NCI-H748 (cell line): Measurements from ENCODE around the gene EYA2.
A peak's percentile ranks its signal among the peaks of the same experiment; 100 is the strongest.

Experiments
- DNase-seq: peaks from one replicate; lab custom pipeline; 2025; ENCODE audit not compliant: unreplicated experiment; lab: John Stamatoyannopoulos, UW

EYA2 gene

DNA sequence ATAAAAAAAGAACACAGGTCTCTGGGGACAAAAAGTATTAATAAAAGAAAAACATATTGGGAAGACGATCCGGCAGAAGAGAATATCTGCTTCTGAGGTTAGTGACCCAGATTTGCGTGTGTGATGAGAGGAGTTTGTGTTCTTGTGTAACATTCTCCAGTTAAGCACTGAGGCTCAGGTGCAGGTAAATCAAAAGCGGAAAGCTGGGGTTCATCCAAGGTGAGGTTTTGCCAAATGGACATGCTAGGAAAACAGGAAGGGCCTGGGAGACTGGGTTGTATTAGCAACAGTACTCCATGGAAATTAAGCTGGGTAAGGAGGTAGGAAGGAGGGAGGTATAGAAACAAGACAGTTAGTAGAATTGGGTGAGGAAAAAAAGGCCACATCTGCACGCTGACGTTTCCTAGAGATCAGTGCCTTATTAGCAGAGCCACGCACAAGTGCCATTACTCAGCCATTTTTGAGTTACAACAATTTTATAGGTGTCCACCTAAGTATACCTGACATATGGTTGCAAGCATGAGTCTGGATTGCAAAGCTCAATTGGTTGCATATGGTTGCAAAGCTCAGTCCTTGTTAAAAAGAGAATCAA is 322.3 kb downstream of the EYA2 start:
- DNase-seq, result no peak

DNA sequence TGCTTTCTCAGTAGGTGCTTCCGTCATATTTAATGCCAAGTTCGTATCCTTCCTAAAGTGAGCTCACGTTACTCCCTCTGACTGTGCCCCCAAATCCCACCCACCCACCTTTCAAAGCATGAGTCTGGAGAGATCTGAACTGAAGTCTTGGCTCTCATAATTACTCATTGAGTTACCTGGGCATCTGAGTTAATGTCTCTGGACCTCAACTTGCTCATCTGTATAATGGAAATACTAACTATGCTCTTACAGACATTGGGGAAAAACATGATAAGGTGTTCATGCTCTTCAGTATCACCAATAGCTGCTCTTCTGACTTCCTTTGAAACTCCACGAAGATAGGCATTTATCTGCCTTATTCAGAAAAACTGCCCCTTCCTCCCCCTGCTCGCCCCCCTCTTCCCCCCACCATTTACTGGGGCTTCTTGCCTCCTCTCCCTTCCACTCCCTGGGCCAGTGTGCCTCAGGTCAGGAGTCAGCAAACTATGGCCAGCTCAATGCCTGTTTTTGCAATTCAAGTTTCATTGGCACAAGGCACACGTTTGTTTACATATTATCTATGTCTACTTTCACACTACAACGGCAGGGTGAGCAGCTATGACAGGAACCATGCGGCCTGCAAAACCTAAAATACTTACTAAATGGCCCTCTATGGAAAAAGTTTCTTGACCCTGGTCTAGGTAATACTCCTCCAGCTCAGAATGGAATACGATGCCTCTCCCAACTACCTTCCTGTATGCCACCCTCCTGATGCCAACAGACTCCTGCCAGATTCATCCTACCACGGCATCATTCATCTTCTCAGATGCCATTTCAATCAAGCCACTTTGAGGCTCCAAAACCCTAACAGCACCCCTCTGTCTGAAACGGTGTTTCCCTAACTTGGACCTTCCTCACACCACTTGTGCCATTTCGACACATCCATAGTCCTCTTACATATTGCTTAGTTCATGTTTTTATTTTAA is 323.1 kb downstream of the EYA2 start:
- no peak for DNase-seq

DNA sequence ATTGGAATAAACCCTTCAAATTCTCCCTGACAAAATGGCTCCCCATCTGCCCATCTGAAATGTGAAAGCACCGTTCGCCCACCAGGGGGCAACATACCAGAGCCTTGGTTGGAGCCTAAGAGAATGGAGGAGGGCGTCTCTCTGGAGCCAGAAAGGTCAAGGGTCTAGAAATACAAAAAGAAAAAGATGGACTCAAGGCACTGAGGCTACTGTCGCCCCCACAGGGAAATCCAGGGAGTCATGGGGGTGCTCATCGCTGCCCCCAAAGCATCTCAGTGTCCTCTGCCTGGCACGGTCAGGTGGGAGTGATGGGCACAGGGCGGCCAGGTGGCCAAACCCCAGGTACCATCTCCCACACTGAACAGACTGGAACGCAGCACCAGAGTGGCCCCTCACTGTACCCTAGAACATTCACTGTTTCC is 325.5 kb downstream of the EYA2 start:
- DNase-seq, result peak; percentile 39

DNA sequence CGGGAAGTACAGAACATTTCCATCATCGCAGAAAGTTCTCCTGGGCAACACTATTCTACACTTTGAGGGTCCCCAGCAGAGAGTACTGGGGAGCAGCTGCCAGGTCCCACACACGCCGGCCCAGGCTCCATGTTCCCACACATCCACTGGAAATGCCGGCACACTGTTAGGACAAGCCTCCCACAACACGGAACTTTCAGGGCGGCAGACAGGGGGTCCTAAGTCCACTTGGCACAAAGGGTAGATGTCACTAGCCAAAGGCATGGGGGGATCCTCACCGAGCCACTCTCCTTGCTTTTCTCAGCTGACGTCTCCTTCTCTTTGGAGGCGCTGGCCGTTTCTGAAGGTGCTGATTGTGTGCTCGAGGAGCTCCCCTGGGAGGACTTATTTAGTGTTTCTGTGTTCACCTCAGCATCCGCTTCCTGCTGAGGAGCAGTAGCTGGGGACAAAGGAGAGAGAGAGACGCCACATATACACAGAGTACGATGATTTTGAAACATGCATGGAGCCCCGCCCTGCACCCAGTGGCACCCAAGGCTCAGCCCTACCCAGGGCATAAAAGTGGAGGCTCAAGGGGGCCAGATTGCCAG is 326.5 kb downstream of the EYA2 start:
- no peak for DNase-seq

DNA sequence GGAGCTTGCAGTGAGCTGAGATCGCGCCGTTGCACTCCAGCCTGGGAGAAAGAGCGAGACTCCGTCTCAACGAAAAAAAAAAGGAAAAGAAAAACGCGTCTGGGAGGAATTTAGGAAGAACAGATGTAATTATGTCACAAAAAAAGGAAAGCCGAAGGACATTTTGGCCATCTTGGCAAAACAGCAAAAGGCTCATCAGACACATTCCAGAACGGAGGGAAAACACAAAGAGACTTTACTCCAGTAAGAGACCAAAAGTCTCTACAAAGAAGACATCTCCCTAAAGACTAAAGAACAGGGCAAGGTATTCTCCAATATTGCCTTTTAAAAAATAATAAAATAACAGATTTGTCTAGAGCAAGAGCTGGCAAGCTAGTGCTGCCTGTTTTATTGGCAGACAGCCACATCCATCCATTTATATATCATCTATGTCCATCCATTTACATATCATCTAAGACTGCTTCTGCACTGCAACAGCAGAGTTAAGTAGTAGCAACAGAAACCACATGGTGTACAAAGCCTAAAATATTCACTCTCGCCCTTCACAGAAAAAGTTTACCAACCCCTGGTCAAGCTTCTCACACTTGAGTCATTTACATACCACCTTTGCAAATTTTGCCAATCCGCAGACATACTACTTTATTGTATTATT is 328.0 kb downstream of the EYA2 start:
- DNase-seq, result no peak

DNA sequence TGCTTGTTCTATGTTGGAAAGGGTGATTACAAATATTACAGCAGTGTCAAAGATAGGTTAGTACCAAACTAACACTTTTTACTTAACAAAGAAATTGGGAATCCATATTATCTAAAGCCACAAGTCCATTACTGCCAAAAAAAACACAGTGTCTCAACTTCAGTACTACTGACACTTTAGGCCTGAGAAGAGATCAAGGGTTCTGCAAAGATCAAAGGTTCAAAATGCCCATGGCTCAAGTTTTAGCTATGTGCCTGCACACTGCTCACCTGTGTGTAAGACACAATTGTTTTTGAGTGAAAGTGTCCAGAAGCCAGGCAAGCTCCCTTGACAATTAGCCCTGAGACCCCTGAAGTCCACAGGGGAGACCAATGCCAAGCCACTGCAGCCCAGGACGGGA is 329.3 kb downstream of the EYA2 start:
- no peak for DNase-seq

DNA sequence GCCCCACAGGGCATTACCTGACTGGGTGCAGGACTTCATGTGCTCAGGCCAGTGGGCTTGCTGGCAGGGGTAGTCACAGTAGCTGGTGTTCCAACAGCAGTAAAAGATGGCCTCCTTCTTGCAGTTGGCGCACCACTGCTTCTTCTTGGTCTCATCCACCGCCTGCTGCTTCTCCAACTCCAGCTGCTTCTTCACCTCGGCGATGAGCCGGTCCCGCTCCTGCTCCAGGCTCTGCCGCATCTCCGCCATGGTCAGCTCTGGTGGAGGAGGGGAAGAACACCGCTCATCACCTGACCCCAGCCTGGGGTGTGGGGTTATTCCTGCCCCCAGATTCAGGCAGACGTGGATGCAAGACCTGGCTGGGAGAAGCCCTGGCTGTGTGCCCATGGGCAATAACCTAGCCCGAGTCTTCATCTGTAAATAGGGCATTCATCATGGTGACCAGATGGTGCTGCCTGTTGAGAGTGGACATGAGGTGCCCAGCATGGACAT is 329.7 kb downstream of the EYA2 start:
- no peak for DNase-seq

DNA sequence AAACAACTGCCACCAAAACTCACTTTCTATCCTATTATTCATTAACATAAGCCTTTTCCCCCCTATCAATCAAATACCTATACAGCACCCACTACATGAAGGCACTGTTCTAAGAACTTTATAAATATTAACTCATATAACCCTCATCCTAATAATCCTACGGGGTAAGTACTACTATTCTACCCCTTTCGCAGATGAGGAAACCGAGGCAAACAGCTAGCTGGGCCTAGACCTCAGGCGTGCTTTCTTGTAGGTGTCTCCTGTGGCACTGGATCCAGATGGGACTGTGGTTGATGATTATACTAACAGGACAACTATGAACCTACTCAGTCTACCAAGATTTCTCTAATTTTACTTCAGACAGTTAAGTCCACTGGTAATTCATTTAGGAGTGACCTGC is 330.2 kb downstream of the EYA2 start:
- DNase-seq, result no peak

DNA sequence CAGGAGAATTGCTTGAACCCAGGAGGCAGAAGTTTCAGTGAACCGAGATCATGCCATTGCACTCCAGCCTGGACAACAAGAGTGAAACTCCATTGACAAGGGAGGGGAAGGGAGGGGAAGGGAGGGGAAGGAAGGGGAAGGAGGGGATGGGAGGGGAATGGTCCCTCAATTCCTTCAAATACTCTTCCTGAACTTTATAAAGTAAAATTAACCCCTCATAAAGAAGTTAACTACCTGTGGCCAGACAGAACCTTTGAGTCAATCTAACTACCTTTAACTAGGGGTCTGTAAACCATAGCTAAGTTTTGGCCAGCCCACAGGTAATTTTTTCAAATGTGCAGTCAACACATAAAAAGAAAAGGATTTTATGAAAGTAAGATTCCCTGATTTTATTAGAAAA is 330.8 kb downstream of the EYA2 start:
- DNase-seq, result no peak

DNA sequence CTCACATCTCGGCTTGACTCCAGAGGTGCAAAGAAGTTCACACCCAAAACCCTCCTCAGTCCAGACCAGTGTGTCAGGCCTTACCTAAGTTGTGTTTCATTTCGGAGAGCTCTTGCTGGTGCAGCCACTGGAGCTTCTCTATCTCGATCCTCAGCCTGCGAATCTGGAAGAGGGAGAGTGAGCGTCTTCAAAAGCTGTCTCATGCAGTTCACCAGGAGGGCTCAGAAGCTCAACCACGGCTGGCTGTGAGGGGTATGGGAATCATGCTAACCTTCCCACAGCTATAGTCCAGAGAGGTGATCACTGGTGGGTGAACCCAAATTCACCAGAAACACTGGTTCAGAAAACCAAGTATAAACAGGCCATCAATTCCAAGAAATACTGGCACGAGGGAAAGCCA is 332.5 kb downstream of the EYA2 start:
- DNase-seq, result no peak

DNA sequence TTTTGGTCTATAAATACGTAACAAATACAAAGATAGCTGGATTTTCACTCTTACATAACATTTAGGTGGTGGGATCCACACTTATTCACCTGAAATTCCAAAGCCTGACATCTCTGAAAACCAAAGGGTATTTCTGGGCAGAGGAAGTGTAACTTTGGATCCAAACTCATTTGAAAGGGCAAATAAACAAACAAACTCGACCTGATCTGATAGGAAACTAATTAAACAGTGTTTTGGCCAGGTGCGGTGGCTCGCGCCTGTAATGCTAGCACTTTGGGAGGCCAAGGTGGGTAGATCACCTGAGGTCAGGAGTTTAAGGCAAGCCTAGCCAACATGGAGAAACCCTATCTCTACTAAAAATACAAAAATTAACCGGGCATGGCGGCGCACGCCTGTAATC is 332.9 kb downstream of the EYA2 start:
- no peak for DNase-seq

DNA sequence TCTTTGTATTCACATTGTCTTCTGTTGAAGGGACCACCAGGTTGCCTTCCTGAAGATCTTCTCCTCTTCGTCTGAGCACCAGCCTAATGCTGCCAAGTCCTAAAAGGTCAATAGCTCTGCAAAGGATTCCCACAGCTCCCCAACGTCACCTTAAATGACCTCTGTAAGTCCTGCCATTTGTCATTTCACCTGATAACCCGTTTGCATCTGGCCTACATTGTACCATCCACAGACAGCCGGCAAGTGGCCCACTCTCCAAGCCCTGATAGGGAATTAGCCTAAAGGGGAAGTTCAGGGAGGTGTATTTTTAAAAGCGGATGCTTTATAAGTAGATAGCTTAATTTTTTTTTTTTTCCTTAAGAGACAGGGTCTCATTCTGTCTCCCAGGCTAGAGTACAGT is 334.0 kb downstream of the EYA2 start:
- DNase-seq, result no peak

DNA sequence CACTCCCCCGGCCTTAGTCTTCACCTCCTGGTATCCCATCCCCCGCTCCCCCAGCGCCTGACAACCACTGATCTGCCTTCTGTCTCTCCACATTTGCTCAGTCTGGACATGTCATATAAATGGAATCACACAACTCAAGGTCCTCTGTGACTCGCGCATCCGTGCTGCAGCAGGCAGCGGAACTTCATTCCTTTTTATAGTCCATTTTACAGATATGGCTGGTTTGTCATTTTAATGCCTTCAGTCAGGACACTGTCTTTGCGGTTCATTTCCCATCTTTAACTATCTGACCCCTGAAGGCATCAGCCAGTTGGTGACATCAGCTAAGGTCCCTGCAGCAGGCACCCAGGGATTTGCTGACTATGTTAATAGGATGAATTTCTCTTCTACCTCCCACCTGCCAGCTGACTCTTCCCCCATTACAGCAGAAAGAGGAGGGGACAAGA is 336.2 kb downstream of the EYA2 start:
- DNase-seq, result no peak

DNA sequence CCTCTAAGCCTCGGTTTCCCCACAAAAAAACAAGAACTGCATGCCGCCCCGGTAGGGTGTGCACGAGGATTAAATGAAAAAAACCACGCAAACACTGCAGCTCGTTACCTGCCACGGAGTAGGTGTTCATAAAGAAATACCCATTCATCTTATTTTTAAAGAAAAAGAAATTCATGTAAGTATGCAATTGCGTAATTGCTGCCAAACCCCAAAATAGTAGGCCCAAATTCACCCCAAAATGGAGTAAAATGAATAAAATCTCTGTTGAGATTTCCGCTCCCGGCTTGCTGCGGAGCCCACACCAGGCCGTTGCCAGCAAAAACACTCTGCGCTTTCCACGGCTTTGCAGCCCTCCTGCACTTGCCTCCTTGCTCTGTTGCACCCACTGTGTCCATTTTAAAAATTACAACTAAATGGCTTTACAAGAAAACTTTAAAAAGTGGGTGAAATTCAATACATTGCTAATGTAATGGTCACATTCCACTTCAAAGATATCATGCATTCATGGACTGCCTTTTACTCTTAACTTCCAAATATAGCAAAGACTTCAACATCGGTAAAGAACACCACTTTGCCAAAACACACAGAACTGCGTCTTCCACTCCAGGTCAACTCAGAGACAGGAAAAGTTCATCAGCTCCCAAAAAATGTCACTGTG is 336.9 kb downstream of the EYA2 start:
- no peak for DNase-seq

DNA sequence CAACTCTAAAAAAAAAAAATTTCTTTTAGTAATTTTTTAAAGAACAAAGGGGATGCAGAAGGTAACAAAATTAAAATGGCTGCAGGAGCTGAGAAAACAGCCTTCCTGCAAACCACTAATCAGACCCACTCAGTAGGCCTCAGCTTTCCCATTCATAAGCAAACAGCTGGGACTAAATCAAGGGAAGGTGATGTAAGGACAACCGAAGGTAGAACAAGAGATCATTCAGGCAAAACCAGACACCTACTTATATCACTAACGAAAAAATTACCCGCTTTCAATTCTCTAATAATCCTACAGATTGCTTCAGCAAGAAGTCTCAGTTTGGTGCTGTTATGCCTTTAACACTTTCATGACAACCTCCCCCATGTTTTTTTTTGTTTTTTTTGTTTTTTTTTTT is 337.9 kb downstream of the EYA2 start:
- DNase-seq, result peak; percentile 3

DNA sequence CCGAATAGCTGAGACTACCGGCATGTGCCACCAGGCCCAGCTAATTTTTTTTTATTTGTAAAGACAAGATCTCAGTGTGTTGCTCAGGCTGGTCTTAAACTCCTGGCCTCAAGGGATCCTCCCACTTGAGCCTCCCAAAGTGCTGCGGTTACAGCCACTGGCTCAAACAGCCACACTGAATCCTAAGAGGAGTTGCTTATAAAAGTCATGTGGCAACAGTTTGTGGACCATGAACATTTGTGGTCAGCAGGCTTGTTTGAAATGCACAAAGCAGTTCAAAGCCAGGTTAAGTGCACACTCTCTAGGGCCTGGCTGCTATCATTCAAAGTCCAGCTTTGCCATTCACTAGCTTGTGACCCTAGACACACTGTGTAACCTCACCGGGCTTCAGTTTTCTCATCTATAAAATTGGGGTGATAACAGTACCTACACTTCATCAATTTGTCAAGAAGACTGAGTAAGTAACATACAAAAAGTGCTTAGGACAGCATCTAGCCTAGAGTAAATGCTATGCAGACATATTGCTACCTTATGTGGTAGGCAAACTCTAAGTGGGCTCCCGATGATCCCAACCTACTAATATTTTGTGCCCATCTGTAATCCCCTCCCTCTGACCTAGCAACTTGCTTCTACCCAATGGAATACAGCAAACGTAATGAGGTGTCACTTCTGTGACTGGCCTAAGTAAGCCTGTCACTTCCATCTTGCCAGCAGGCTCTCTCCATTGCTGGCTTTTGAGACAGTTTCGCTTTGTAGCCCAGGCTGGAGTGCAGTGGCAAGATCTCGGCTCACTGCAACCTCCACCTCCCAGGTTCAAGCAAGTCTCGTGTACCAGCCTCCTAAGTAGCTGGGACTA is 338.9 kb downstream of the EYA2 start:
- no peak for DNase-seq

DNA sequence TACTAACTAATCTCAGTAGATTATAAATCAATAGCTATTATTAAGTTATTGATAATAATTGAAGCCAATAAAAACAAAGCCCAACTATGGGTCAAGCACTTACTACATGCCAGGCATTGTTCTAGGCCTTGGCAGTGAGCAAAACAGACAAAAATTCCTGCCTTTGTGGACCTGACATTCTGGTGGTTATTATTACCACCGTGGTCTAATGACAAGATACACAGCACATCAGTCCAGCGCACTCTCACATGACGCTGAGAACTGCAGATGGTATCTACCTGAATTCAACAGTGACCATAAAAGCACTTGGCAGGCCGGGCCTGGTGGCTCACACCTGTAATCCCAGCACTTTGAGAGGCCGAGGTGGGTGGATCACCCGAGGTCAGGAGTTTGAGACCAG is 340.5 kb downstream of the EYA2 start:
- DNase-seq, result no peak

DNA sequence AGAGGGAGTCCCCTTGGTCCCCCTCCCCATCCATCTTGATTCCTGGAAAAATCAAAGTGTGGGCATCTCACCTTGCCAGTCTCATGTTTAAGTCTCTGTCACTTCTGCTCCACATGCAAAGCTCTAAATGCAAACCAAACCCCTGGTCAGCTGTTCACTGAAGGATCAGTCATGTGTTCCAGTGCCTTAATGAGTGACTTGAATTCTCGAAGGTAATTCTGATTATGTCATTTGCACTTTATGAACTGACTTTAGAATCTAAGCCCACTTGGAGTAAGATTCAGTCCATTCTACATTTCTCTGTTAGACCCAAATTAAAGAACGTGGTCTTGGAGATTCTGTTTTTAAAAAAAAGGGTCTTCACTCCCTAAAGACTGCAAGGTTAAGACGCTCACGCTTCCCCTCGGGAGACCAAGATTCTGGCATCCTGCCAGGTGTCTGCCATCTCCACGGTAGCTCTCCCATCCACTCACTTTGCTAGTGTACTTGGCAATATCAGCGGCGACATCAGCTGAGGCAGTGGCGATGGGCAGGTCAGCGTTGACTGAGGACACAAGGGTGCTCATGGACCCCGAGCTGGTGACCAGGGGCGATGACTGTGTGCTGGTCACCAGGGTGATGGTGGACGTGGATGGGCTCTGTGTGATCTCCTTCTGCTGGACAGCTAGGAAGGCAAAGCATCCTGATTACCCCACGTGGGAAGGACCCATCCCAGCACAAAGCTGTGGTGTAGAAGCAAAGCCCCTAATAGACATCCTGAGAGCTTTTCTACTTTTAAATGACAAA is 341.4 kb downstream of the EYA2 start:
- DNase-seq, result no peak

DNA sequence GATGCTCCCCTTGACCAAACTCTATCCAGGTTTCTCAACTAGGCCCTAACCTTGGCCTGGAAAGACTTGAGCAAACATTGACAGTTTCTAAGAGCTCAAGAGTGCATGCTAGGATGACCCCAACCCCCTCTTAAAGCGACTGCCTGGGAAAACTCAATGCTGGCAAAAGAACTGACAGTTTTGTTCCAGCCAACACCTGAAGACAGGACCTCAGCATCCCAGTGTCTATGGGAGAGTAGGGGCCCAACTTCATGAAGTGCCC is 341.9 kb downstream of the EYA2 start:
- no peak for DNase-seq

DNA sequence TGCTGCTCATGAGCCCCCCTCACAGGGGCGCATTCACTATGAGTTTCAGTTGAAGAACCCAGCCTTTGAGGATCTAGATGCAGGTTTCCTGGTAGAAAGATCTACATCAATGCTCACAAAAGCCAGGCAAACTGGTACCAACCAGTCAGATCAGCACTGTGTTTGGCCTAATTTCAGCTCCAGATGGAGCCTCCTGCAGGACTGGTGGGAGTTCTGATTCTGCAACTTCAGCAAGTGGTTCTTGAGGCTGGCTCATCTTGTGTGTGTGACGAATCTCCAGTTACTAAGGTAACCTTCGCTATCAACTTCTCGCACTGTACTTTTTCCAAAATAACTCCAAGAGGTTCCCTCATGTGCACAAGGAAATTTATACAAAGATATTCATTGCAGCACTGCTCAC is 343.1 kb downstream of the EYA2 start:
- DNase-seq, result no peak
